Fibroblast of lung (primary cell): ENCODE measurements around the gene PDHX. TPM values are rescaled to one million over a fixed set of nuclear protein-coding genes. Genes with fewer than 3 reads are reported as not detected.

Source experiments
- DNase-seq, 2 donors: peaks; one replicate each; pipeline versions ENCODE4 v3.0.0 to v3.0.0-alpha.2; 2010; ENCODE audit warnings: low read depth in 2 of 2
- H2AFZ ChIP-seq: 2 replicates; pipeline ENCODE4 v1.5.1; 2012; ENCODE audit warnings: low read length, control low read depth, inconsistent platforms
- H3K27ac ChIP-seq: 2 replicates; pipeline ENCODE4 v1.5.1; 2011; ENCODE audit warnings: low read length, control low read depth; ENCODE audit not compliant: insufficient read depth
- H3K27me3 ChIP-seq: 2 replicates; pipeline ENCODE4 v1.5.1; 2011; ENCODE audit warnings: mild to moderate bottlenecking, low read length; ENCODE audit not compliant: control insufficient read depth, insufficient read depth
- H3K36me3 ChIP-seq: 2 replicates; pipeline ENCODE4 v1.5.1; 2011; ENCODE audit warnings: low read length; ENCODE audit not compliant: control insufficient read depth, insufficient read depth
- H3K4me1 ChIP-seq: 2 replicates; pipeline ENCODE4 v1.5.1; 2011; ENCODE audit warnings: low read length; ENCODE audit not compliant: control insufficient read depth, insufficient read depth; ENCODE audit errors: extremely low read depth
- H3K4me2 ChIP-seq: 2 replicates; pipeline ENCODE4 v1.5.1; 2011; ENCODE audit warnings: low read length, control low read depth; ENCODE audit not compliant: insufficient read depth; ENCODE audit errors: extremely low read depth
- H3K4me3 ChIP-seq, 4 experiments: fragments of 200-600 bp in 1 of 4; sonication (generic) in 1 of 4; replicated peaks in 1 of 4; 2 replicates each; pipeline ENCODE4 v1.5.1; 2011 to 2016; ENCODE audit warnings: low read length in 4 of 4, low read depth in 3 of 4, mild to moderate bottlenecking in 3 of 4, control low read depth in 2 of 4, inconsistent platforms in 1 of 4, mixed read lengths in 1 of 4; ENCODE audit not compliant: insufficient read depth in 1 of 4; ENCODE audit errors: control extremely low read depth in 1 of 4
- H3K79me2 ChIP-seq: 2 replicates; pipeline ENCODE4 v1.5.1; 2012; ENCODE audit warnings: mild to moderate bottlenecking, low read length, inconsistent platforms; ENCODE audit not compliant: control insufficient read depth, insufficient read depth
- H3K9ac ChIP-seq: 2 replicates; pipeline ENCODE4 v1.5.1; 2011; ENCODE audit warnings: mild to moderate bottlenecking, low read length, control low read depth; ENCODE audit not compliant: insufficient read depth
- H3K9me3 ChIP-seq: 2 replicates; pipeline ENCODE4 v1.5.1; 2012; ENCODE audit warnings: low read depth, low read length; ENCODE audit not compliant: control insufficient read depth, insufficient read depth
- H4K20me1 ChIP-seq: 2 replicates; pipeline ENCODE4 v1.5.1; 2011; ENCODE audit warnings: low read length; ENCODE audit not compliant: control insufficient read depth, insufficient read depth; ENCODE audit errors: extremely low read depth
- EZH2 ChIP-seq: IDR thresholded peaks from 2 replicates; pipeline ENCODE4 v1.5.1; 2012; ENCODE audit warnings: low read length, control low read depth, mild to moderate bottlenecking; ENCODE audit errors: missing control alignments
- polyA plus RNA-seq, 2 donors: library from polyadenylated mRNA; depleted of rRNA in 1 of 2; stranded (reverse) in 1 of 2; unstranded in 1 of 2; fragments of >200 nt; gene quantifications; 2 replicates each; pipeline ENCODE4 v1.2.1, GENCODE V29; 2011 to 2012; ENCODE audit warnings: missing spikeins in 1 of 2
- total RNA-seq: library from RNA; depleted of rRNA; stranded (reverse); fragments of >200 nt; gene quantifications from 2 replicates; pipeline ENCODE4 v1.2.1, GENCODE V29; 2014
- TF ChIP-seq, protein P1 (sequence below), 2 donors: IDR thresholded peaks in 1 of 2; conservative IDR thresholded peaks in 1 of 2; 1 replicate in 1 of 2; 2 replicates in 1 of 2; pipeline ENCODE4 v1.5.1; 2011 to 2012; ENCODE audit warnings: low read length in 2 of 2, control low read depth in 1 of 2, inconsistent platforms in 1 of 2, low read depth in 1 of 2, mild to moderate bottlenecking in 1 of 2

PDHX gene
- total and polyA plus RNA-seq, 2 donors (not counting 1 experiment from before 2014, with no cell fraction given), result 29.6 to 36.5 TPM

DNA sequence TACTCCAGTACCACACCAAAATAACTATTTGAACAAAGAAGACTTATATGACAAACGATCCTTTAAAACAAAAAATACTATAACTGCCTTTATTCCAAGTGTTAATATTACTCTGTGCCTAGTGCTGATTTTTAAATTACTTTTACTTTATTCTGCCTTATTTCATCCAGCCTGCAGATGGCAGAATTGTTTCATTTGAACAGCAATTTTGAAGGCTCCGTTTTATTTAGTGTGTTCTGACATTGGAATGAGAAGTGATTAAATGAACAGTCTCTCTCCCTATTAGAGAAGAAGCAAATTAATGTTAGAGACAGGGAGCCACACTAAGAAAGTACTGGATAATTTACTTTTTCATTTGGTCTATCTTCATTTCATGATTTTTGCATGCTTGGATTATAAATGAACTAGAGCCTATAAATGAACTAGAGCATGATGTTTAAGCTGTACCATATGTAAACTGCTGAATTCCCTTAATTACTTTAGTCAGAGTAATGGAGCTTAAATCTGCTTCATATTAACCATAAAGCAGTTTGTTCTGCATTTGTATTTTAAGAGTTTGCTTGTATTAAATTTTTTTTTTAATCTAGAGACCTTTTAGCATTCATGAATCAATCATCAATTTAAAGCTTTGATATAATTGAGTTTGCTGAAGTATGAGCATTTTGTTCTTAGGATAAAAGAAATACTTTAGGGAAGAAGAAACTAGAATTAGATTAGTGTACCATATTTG, 9.8 kb downstream of the PDHX start:
- Histone ChIP-seq H3K4me1 (peaks cover 6% of the 10 kb centered on the region), H2AFZ (no peak overlapping the region), H3K27ac (peak overlapping the region; percentile 34), H3K27me3 (no peaks in the 10 kb centered on the region), H4K20me1 (no peaks in the 10 kb centered on the region), H3K4me3 (no peak overlapping the region), H3K4me2 (peak overlapping the region; percentile 56), H3K79me2 (peaks cover 83% of the 10 kb centered on the region), H3K9ac (no peak overlapping the region), H3K36me3 (no peaks in the 10 kb centered on the region), H3K9me3 (no peaks in the 10 kb centered on the region)
- DNase-seq, result peak; percentile 48 to 76
- no peak for TF ChIP-seq EZH2
- TF ChIP-seq, protein P1, sequence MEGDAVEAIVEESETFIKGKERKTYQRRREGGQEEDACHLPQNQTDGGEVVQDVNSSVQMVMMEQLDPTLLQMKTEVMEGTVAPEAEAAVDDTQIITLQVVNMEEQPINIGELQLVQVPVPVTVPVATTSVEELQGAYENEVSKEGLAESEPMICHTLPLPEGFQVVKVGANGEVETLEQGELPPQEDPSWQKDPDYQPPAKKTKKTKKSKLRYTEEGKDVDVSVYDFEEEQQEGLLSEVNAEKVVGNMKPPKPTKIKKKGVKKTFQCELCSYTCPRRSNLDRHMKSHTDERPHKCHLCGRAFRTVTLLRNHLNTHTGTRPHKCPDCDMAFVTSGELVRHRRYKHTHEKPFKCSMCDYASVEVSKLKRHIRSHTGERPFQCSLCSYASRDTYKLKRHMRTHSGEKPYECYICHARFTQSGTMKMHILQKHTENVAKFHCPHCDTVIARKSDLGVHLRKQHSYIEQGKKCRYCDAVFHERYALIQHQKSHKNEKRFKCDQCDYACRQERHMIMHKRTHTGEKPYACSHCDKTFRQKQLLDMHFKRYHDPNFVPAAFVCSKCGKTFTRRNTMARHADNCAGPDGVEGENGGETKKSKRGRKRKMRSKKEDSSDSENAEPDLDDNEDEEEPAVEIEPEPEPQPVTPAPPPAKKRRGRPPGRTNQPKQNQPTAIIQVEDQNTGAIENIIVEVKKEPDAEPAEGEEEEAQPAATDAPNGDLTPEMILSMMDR (conservative IDR thresholded peaks at IDR 0.05 in 1 of 2, IDR thresholded peaks at IDR 0.05 in 1 of 2; ENCODE audit: low read depth in 1 of 2, low read length in 2 of 2), result peak; percentile 49 to 65

DNA sequence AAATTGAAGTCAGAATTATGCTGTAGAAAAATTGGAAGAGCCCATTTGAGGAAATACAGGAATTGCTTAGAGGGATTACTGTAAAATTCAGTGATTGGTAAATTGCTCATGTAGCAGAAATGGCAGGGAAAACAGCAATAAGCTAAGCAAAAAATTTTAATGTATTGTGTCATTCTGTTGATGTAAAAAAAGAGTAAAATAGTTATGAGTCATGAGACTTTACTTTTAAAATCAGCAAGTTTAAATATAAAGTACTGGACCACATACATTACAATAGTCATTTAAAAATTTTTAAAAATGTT, 10.4 kb downstream of the PDHX start:
- no peaks in the 10 kb centered on the region for H3K9me3 ChIP-seq
- no peaks in the 10 kb centered on the region for H3K27me3 ChIP-seq
- no peaks in the 10 kb centered on the region for H4K20me1 ChIP-seq
- TF ChIP-seq EZH2, result no peak
- TF ChIP-seq, protein P1 (conservative IDR thresholded peaks at IDR 0.05 in 1 of 2, IDR thresholded peaks at IDR 0.05 in 1 of 2; ENCODE audit: low read depth in 1 of 2, low read length in 2 of 2), result no peak
- peak; percentile 53 to 64 for DNase-seq
- H3K4me1 ChIP-seq, result peaks cover 6% of the 10 kb centered on the region
- no peak overlapping the region for H3K9ac ChIP-seq
- H2AFZ ChIP-seq, result no peak overlapping the region
- H3K79me2 ChIP-seq, result peaks cover 78% of the 10 kb centered on the region
- H3K27ac ChIP-seq, result peak overlapping the region; percentile 34
- no peak overlapping the region for H3K4me3 ChIP-seq
- H3K4me2 ChIP-seq, result peak overlapping the region; percentile 56
- H3K36me3 ChIP-seq, result no peaks in the 10 kb centered on the region

DNA sequence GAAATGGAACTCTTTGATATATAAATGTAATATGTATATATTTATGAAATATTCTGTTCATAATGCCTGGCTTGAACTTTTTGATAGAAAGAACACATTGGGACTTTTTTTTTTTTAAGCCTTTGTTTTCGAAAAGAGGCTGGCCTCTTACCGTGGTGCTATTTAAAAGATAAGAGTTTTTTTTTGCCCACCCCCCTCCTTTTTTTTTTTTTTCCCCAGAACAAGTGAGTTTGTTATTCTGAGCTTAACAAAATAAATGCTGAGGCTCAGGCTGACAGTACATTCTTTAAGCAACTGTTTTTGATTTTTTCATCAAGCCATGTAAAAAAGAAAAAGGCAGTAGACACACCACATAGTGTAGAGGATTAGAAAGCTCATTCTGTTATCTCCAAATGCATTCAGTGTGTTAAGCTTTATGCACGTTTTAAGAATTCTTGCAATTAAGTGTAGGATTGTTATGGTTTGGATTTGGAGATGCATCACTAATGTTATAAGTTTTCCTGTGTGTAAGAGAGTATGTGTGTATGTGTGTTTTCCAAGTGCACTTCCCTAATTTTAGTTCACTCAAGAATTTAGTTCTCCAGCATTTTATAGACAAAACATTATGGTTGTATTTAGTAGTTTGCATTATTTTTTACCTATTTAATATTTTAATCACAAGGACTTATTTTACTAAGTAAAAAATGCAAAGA, 12.0 kb downstream of the PDHX start:
- Histone ChIP-seq H3K36me3 (no peaks in the 10 kb centered on the region), H2AFZ (no peak overlapping the region), H3K27ac (no peak overlapping the region), H3K9me3 (no peaks in the 10 kb centered on the region), H3K27me3 (no peaks in the 10 kb centered on the region), H4K20me1 (no peaks in the 10 kb centered on the region), H3K9ac (no peak overlapping the region), H3K4me2 (no peak overlapping the region), H3K4me1 (peaks cover 6% of the 10 kb centered on the region), H3K4me3 (no peak overlapping the region), H3K79me2 (peaks cover 62% of the 10 kb centered on the region)
- TF ChIP-seq EZH2, result no peak
- DNase-seq, result no peak
